Measurements from ENCODE around the gene CD4.

GRCh38 chr12:6839482-6840201, 50.3 kb downstream of the CD4 start:
- TF ChIP-seq CTCF (IDR thresholded peaks at IDR 0.05) (no peak), POLR2A (IDR thresholded peaks at IDR 0.05; ENCODE audit: low read depth) (no peak), EP300 (IDR thresholded peaks at IDR 0.05) (no peak), POLR2AphosphoS5 (IDR thresholded peaks at IDR 0.05) (no peak)

All from esophagus muscularis mucosa (tissue), 4 donors.